Measurements from ENCODE around the gene MGME1. TPM values are rescaled to one million over a fixed set of nuclear protein-coding genes. Genes with fewer than 3 reads are reported as not detected.

MGME1 gene, protein sequence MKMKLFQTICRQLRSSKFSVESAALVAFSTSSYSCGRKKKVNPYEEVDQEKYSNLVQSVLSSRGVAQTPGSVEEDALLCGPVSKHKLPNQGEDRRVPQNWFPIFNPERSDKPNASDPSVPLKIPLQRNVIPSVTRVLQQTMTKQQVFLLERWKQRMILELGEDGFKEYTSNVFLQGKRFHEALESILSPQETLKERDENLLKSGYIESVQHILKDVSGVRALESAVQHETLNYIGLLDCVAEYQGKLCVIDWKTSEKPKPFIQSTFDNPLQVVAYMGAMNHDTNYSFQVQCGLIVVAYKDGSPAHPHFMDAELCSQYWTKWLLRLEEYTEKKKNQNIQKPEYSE
- total RNA-seq: 11.5 and 14.9 TPM in 2 replicates

DNA sequence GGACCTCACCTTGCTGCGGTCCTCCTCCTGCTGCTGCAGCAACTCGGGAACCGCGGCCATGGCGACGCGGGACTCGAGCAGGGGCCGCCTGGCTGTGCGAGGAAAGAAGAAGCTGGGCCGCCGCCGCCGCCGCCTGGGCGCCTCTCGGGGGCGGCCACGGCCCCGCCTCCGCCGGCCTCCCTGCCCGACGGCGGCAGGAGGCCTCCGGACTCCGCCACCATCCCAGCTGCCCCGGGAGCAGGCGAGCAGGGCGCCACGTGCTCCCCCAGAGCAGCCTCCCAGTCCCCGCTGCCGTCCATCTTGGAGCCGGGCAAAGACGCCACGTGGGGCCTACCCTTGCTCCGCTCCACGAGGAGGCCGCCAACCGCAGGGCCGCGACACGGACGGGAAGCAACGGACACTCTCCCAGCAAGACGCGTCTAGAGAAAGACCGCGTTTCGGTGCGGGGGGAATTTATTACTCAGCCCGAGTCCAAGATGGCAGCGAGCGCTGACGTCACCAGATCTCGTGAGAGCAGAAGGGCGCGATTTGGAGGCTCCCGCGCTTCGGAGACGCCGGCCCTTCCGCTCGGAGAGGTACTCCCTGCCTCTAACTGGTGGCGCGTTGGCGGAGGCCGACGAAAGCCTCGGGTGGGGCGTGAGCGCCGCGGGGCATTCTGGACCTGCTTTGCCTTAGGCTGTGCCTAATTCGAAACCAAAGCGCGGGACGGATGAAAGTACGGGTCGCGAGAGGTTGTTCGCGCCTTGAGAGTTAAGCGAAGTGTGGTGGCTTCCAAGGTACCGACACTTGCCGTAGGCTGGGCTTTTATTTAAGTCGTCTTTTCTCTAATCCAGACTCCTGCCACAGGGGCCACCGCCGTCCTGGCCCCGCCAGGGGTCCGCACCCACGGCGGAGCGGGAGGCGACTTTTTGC is at the start of gene MGME1, which contains the start of gene SNX5:
TSS of gene MGME1 (plus strand) at position 653 of the 912 bp plus-strand sequence. CDS start 842 bp downstream, outside the sequence.
TSS of gene SNX5 (minus strand) at position 429 of the 912 bp plus-strand sequence. CDS start at position 60, 369 bp downstream.

Other genes with a start within 250 kb of the MGME1 start
- gene SNX5, start 224 bp upstream of the MGME1 start, total RNA-seq: 90.6 and 105 TPM in 2 replicates
- gene OVOL2, start 88.9 kb downstream of the MGME1 start, total RNA-seq: not detected in 2 replicates
- gene KAT14, start 168.8 kb downstream of the MGME1 start, total RNA-seq: 5.9 and 6.3 TPM in 2 replicates
- 7.2 and 11.3 TPM in 2 replicates for gene PET117, start 168.8 kb downstream of the MGME1 start, total RNA-seq